Epithelial cell of esophagus (primary cell): ENCODE measurements around the gene IL13.

ENCODE experiments used
- DNase-seq: peaks from one replicate; pipeline ENCODE4 v3.0.0; 2010; ENCODE audit warnings: low read depth
- H3K4me3 ChIP-seq: 2 replicates; pipeline ENCODE4 v1.5.1; 2011; ENCODE audit warnings: mild to moderate bottlenecking, low read length, control low read depth
- TF ChIP-seq, protein P1 (sequence below): IDR thresholded peaks from 2 replicates; pipeline ENCODE4 v1.5.1; 2011; ENCODE audit warnings: low read depth, mild to moderate bottlenecking, low read length, control low read depth, inconsistent platforms; ENCODE audit not compliant: insufficient read depth; ENCODE audit errors: missing control alignments

IL13 gene

GRCh38 chr5:132667761-132668705 is 10.1 kb downstream of the IL13 start:
- peak; percentile 26 for DNase-seq
- TF ChIP-seq, protein P1, sequence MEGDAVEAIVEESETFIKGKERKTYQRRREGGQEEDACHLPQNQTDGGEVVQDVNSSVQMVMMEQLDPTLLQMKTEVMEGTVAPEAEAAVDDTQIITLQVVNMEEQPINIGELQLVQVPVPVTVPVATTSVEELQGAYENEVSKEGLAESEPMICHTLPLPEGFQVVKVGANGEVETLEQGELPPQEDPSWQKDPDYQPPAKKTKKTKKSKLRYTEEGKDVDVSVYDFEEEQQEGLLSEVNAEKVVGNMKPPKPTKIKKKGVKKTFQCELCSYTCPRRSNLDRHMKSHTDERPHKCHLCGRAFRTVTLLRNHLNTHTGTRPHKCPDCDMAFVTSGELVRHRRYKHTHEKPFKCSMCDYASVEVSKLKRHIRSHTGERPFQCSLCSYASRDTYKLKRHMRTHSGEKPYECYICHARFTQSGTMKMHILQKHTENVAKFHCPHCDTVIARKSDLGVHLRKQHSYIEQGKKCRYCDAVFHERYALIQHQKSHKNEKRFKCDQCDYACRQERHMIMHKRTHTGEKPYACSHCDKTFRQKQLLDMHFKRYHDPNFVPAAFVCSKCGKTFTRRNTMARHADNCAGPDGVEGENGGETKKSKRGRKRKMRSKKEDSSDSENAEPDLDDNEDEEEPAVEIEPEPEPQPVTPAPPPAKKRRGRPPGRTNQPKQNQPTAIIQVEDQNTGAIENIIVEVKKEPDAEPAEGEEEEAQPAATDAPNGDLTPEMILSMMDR = no peak
- no peak overlapping the region for H3K4me3 ChIP-seq

DNA sequence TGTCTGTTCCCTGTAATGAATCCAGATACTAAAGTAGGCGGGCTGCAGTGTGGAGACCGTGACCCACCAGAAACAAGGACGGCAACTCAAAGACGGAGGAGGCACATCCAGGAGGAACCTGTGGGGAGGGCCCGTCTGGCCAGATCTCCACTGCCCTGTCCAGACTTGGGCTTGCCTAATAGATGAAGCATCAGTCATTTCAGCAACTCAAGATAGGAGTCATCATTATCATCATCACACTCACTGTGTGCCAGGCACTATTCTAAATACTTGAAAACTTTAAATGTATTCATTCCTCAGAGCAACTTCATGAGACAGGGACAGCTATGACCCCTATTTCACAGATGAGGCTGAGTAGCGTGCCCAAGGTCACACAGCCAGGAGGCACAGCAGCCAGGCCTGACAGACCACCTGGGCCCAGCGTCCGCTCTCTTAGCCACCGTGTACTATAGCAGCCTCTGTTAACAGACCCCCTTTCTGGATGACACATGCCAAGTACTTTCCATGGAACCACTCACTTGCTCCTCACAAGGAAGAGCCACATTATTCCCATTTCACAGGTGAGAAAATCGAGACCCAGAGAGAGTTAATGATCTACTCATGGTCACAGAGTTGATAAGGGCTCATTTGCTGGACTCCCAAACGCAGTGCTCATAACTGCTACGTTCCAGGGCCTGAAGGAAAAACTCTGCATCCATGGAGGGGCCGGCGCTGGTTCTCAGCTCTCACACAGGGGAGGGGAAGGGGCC is 10.9 kb downstream of the IL13 start:
- peak; percentile 27 for DNase-seq
- no peak overlapping the region for H3K4me3 ChIP-seq
- TF ChIP-seq, protein P1 = no peak

DNA sequence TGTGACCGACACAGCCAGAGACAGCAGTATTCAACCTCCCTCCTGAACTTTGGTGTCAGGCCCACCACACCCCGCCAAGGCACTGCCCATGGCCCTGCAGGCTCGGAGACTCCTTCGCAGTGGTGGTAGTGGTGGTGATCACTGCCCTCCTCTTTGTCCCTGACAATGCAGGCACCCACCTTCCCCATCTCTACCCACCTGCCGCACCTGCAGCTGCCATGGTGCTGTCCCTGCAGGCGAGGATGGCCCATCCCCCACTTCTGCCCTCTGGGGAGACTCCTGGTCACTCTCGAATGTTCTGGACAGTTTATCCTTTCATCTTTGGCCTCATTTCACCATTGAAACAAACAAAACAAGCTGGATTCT is 11.5 kb downstream of the IL13 start:
- TF ChIP-seq, protein P1 = no peak
- no peak for DNase-seq
- H3K4me3 ChIP-seq = no peak overlapping the region

- no peak overlapping the region for H3K4me3 ChIP-seq
- TF ChIP-seq, protein P1 = no peak
- DNase-seq = no peak
Observed at GRCh38 chr5:132669966-132670882, 12.3 kb downstream of the IL13 start.

DNA sequence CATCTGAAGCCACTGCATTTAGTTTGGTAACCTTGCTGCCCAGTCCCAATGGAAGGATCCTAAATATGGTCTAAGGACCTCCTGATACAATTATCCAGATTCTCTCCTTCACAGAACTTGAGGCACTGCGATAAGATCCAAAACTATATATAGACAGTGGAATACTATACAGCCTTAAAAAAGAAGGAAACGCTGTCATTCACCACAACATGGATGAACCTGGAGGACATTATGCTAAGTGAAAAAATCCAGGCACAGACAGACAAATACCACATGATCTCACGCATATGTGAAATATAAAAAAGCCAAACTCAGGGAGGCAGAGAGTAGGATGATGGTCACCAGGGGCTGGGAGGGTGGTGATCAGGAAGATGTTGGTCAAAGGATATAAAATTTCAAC is 13.0 kb downstream of the IL13 start:
- H3K4me3 ChIP-seq = no peak overlapping the region
- DNase-seq = no peak

GRCh38 chr5:132673488-132673887 is 15.5 kb downstream of the IL13 start:
- TF ChIP-seq, protein P1 = no peak
- DNase-seq = no peak
- no peak overlapping the region for H3K4me3 ChIP-seq

More for the DNA sequence above, 13.0 kb downstream of the IL13 start:
- TF ChIP-seq, protein P1 = no peak
